Activated naive CD4-positive, alpha-beta T cell treated with anti-CD3 and anti-CD28 coated beads, Interleukin-2, amount 50 U/mL, for 16 hours (primary cell): Measurements from ENCODE around the gene CD300LG.

Experiments used
- DNase-seq: peaks from one replicate; pipeline ENCODE4 v3.0.0-alpha.2; 2020

CD300LG gene

GRCh38 chr17:43907998-43908721 lies 61.2 kb downstream of the CD300LG start:
- DNase-seq = peak; percentile 75

DNA sequence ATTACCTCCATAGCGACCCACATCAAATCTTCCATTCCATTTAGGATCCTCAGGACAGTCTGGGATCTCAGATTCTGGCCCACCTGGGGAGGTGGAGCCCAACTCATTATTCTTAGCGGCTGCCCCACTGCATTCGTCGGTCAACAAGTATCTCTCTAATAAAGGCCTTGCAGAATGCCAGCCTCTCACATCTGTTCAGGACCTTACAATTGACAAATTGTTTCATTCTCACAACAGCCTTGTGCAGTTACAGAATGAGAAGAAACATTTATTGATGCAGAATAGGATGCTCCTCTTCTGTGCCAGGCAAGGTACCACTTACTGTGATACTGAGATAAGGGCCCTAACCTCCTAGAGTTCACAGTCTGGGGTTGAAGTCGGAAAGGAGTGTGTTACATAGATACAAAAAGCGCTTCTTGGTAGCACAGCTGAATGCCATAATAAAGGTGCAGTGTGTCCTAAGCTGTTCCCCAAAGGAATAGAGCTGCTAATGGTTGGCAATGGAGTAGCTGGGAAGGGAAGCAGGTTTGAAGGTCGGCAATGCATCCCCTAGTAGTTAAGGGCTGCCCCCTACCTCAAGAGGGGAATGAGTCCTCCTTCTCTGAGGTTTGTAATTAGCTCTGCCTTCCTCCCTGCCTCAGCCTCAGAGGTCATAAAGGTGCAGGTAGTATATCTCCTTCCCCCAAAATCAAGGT lies 62.7 kb downstream of the CD300LG start:
- DNase-seq = no peak

- no peak for DNase-seq
These were observed 64.9 kb downstream of the CD300LG start for GRCh38 chr17:43911904-43912303.

GRCh38 chr17:43912635-43913304 lies 65.8 kb downstream of the CD300LG start:
- no peak for DNase-seq
